Panc1 (cell line): ENCODE measurements around the gene MACROD2.

ENCODE experiments used
- CTCF ChIP-seq: fragments of 450-650 bp; IDR thresholded peaks from 2 replicates; pipeline ENCODE4 v1.5.1; 2017; ENCODE audit warnings: mild to moderate bottlenecking
- POLR2AphosphoS5 ChIP-seq: IDR thresholded peaks from 2 replicates; pipeline ENCODE4 v1.6.1; 2012; ENCODE audit warnings: mild to moderate bottlenecking, low read depth, low read length, moderate library complexity
- REST ChIP-seq, 2 experiments: IDR thresholded peaks; 2 replicates each; pipeline ENCODE4 v1.6.1; 2011 to 2012; ENCODE audit warnings: low read depth in 2 of 2, control low read depth in 1 of 2, low read length in 1 of 2, mild to moderate bottlenecking in 1 of 2, moderate library complexity in 1 of 2; ENCODE audit not compliant: insufficient read depth in 1 of 2
- SIN3A ChIP-seq: IDR thresholded peaks from 2 replicates; pipeline ENCODE4 v1.6.1; 2012; ENCODE audit warnings: low read depth, mild to moderate bottlenecking, low read length, moderate library complexity, borderline replicate concordance; ENCODE audit not compliant: insufficient read depth
- TCF7L2 ChIP-seq: IDR thresholded peaks from 2 replicates; pipeline ENCODE4 v1.6.1; 2011; ENCODE audit warnings: mild to moderate bottlenecking, low read depth, low read length, inconsistent platforms

- no peak for TF ChIP-seq CTCF
- TF ChIP-seq REST (IDR thresholded peaks at IDR 0.05; ENCODE audit: insufficient read depth in 1 of 2, low read depth in 2 of 2, low read length in 1 of 2), result no peak
- no peak for TF ChIP-seq POLR2AphosphoS5
- no peak for TF ChIP-seq SIN3A
- no peak for TF ChIP-seq TCF7L2
These were observed 825.5 kb downstream of the MACROD2 start for GRCh38 chr20:14820771-14821170.
